Stimulated activated CD4-positive, alpha-beta T cell treated with anti-CD3 and anti-CD28 coated beads, Interleukin-12 subunit alpha, Interleukin-12 subunit beta, amount 100 ng/mL, for 48 hours (primary cell): Measurements from ENCODE around the gene WFDC1.
A peak's percentile ranks its signal among the peaks of the same experiment; 100 is the strongest.

Experiments used
- DNase-seq, 3 donors: peaks; one replicate each; pipeline ENCODE4 v3.0.0-alpha.2; 2020; ENCODE audit warnings: low read depth in 2 of 3, low spot score in 1 of 3

The WFDC1 gene

GRCh38 chr16:84302111-84302954 is 7.7 kb downstream of the WFDC1 start:
- DNase-seq = no peak

- no peak for DNase-seq
Measured at GRCh38 chr16:84303023-84303422, 8.3 kb downstream of the WFDC1 start.

- no peak for DNase-seq
Measured at GRCh38 chr16:84303516-84303915, 8.8 kb downstream of the WFDC1 start.

GRCh38 chr16:84306564-84306963 is 11.9 kb downstream of the WFDC1 start:
- DNase-seq = no peak

GRCh38 chr16:84307209-84307954 is 12.7 kb downstream of the WFDC1 start:
- DNase-seq = no peak

- DNase-seq = peak in 2 of 3 donors; percentile 5
Measured at GRCh38 chr16:84308120-84308519, 13.4 kb downstream of the WFDC1 start.

GRCh38 chr16:84310642-84311041 is 16.0 kb downstream of the WFDC1 start:
- no peak for DNase-seq

GRCh38 chr16:84312783-84313382 is 18.2 kb downstream of the WFDC1 start:
- DNase-seq = no peak

GRCh38 chr16:84313921-84314320 is 19.2 kb downstream of the WFDC1 start:
- no peak for DNase-seq

- DNase-seq = no peak
Measured at GRCh38 chr16:84314373-84314772, 19.7 kb downstream of the WFDC1 start.

- DNase-seq = no peak
Measured at GRCh38 chr16:84314814-84315213, 20.1 kb downstream of the WFDC1 start.

- no peak for DNase-seq
Measured at GRCh38 chr16:84315422-84315821, 20.7 kb downstream of the WFDC1 start.

- DNase-seq = no peak
Measured at GRCh38 chr16:84318091-84318975, 23.7 kb downstream of the WFDC1 start.

- no peak for DNase-seq
Measured at GRCh38 chr16:84319146-84319760, 24.6 kb downstream of the WFDC1 start.

- no peak for DNase-seq
Measured at GRCh38 chr16:84320511-84320910, 25.8 kb downstream of the WFDC1 start.

GRCh38 chr16:84321932-84322331 is 27.3 kb downstream of the WFDC1 start:
- DNase-seq = no peak

GRCh38 chr16:84322749-84323148 is 28.1 kb downstream of the WFDC1 start:
- no peak for DNase-seq

- no peak for DNase-seq
Measured at GRCh38 chr16:84323606-84324005, 28.9 kb downstream of the WFDC1 start.

- DNase-seq = no peak
Measured at GRCh38 chr16:84324434-84325262, 30.0 kb downstream of the WFDC1 start.

GRCh38 chr16:84326545-84326944 is 31.9 kb downstream of the WFDC1 start:
- no peak for DNase-seq
